Nucleus accumbens (tissue), 56 donors: Measurements from ENCODE around the gene SELENOO.

Experiments used
- DNase-seq, 56 donors: peaks; one replicate each; lab custom pipeline; 2025; lab: John Stamatoyannopoulos, UW

SELENOO gene

DNA sequence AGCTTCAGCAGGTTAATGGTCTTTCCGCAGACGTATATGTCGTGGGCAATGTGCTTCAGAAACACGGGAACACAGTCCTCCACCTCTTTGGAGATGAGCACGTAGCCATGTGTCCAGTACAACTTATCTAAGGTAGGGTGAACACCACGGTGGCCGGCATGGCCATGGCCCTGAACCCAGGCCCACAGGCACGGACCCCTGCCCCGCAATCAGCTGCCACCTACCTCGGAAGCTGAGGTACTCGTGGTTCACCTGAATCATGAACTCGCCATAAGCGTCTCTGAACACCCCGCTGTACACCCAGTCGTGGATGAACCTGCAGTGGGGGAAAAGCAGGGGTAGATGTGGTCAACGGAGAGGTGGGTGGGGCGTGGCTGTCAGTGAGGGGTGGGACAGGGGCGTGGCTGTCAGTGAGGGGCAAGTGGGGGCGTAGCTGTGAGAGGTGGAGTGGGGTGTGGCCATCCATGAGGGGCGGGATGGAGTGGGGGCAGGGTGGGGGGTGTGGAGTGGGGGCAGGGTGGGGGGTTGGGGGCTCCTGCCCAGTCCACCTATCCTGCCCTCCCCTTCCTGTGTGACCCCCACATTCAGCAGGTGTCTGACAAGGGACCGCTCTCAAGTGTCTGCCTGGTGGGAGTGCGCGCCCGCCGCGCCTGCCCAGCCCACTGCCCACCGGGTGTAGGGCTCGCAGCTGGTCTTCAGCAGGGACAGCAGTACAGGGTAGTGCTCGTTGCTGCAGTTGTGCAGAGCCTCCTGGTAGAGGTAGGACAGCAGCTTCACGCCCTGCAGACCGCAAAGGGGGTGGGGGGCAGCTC is 25.5 kb downstream of the SELENOO start:
- no peak for DNase-seq

DNA sequence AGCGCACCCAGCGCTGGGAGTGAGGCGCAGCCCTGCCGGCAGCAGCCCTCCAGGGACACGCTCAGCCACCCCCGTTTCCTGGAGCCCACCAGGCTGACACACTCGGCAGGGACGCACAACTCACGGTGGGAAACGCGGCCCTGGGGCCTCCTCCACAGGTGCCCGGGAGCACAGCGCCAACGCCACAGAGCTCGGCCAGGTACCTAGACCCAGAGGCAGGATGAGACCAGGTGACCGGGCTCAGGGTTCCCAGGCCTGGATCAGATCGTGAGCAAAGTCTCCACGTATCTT is 26.0 kb downstream of the SELENOO start:
- no peak for DNase-seq

DNA sequence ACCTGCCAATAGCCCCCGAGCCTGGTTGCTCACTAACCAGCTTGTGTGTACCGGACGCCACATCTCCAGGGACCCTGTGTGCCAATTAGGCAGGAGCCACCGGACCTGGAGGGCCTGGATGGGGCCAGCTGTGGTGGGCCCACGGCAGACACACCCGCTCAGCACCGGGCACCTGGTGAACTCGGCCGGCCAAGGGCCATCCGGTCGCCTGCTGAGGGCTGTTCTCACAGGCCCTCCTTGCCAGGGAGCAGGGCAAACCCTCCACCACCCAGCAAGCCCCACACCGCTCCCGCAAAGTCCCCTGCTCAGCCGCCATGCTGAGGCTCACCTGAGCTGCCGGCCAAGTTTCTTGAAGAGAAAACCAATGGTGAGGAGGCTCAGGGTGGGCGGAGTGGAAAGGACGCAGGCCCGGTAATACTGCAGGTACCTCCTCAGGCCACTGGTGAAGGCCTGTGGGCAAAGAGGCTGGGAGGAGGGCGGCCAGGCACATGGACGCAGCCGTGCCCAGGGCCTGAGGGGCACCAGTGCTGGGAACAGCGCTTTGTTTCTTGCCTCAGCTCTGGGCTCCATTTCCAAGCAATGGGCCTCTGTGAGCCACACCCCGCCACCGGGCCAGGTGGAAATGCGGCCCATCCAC is 26.9 kb downstream of the SELENOO start:
- DNase-seq, result no peak

DNA sequence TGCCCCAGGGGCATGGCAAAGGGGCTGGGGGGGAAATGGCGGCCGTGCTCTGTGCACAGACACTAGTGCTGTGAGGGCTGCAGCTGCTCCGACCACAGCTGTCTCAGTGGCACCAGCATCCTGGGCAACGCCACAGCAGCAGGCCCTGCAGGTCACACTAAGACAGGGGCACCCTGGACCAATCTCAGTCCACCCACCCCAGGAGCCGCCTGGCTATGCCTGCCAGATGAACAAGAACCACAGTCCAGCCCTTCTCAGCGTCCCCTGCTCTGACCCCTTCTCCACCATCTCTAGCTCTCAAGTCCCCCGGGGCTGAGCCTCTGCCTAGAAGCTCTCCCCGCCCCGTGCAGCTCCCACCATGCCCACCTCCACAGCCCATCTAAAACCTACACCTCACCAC is 27.6 kb downstream of the SELENOO start:
- DNase-seq, result no peak

DNA sequence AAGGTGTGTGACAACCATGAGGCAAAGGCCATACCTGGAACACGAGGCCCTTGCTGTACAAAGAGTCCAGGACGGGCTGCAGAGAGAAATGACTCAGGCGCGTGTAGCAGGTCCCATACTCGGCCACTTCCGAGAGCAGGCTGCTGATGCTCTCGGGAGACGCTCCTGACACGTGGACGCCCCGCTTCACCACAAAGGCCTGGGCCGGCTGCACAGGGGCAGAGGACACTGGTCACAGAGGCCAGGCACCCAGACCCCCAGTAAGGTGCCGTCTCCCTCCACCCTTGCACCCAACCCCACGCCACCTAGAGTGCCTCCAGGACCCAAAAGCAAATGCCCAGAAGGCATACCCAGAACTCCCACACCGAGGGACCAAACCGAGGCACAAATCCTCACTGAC is 28.6 kb downstream of the SELENOO start:
- no peak for DNase-seq

DNA sequence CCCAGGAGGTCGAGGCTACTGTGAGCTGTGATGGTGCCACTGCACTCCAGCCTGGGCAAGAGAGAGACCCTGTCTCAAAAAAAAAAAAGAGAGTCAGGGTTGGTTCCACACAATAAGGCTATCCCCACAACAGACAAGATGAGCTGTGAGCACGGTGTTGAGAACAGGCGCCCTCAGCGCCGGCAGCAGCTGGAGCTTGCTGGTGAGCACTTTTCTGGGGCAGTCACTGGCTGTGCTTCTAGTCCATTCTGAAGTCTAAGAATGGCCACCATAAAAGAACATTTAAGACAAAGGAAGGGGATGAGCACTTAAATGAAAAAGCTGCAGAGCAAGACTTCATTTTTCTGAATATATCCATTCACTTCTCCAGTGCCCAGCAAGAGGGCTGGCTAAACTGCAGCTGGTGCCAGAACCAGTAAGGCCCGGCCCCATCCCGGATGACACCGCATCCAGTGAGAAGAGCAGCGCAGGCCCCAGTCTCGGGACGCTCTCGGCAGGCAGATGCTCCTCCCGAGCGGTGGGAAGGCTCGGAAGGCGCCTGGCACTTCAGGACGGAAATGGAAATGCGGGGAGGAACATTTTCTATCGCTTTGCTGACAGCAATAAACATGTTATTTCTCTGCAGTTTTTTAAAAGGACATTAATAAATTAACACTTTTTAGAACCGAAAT is 31.8 kb downstream of the SELENOO start:
- DNase-seq, result no peak

DNA sequence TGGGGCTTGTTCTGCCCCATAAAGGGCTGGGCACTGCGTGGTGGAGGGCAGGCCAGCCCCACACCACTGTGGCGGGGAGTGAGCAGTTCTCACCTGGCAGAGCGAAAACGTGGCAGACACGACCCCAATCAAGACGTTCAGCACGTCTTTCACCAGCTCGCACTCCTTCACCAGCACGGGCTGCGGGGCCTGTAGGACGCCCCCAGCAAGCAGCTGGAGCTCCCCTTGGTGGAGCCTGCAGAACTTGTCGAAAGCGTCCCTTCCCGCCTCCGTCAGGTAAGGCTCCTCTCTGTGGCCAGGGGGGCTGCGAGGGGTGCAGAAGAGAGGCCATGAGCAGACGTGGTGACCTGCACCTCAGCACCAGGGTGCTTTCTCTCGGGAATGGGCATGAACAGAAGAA is 32.4 kb downstream of the SELENOO start:
- no peak for DNase-seq

DNA sequence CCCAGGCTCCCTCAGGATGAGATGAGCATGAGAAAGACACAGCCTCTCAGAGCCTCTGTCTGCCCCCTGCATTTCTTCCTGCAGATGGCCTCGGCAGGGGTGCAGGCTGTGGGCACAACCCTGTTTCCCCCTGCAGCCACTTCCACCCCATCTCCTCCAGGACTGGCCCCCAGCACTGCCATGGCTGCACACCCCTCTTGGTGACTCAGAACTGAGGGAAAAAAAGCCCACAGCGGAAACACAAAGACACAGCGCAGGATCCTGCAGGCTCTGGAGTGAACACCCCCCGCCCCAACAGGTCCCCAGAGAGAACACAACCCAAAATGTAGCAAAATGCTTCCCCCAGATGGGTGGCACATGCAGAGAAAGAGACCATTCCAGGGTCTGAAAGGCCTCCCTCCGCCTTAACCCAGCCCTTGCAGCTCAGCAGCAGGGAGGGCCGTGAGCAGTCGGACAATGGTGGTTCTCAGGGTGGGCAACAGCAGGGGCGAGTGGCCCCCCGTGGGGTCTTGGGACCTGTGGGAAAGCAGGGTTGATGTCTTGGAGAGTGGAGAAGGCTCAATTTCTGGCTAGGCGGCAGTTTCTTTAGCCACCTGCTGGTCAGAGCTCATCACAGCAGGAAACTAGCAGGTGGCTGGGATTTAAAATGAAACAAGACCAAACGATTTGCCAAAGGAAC is 36.1 kb downstream of the SELENOO start:
- DNase-seq, result no peak

DNA sequence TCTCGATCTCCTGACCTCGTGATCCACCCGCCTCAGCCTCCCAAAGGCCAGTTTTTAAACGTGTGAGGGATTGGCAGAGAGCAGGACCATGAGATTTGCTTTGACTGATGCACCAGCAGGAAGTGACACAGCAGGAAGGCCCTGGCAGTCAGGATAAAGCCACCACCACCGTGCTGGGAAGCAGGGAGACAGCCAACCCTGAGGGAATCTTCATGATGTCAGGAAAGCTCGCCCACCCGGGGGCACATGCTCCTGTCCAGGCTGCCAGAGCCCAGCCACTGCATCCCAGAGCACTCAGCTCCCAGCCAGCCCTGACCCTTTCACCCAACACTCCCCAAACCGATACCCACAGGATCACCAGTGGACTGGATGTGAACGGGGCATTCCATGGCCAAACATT is 37.9 kb downstream of the SELENOO start:
- DNase-seq, result no peak

DNA sequence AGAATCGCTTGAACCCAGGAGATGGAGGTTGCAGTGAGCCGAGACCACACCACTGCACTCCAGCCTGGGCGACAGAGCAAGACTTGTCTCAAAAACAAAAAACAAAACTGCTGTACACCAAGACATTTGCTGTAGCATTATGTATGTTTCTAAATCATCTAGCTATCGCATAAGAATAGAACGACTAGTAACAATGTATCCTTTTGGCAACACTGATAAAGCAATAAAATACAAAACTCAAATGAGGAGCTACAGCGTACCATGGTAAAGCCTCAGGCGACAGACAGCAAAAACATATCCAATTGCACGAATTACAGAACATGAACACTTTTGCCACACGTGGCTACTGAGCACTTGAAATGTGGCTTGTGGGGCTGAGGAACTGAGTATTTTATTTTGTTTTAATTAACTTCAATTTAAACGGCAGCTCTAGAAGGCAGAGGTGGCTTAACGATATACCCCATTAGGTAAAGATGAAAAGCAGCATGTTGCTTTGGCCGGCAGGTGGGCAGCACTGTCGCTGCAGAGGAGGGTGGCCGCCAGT is 41.7 kb downstream of the SELENOO start:
- DNase-seq, result no peak

DNA sequence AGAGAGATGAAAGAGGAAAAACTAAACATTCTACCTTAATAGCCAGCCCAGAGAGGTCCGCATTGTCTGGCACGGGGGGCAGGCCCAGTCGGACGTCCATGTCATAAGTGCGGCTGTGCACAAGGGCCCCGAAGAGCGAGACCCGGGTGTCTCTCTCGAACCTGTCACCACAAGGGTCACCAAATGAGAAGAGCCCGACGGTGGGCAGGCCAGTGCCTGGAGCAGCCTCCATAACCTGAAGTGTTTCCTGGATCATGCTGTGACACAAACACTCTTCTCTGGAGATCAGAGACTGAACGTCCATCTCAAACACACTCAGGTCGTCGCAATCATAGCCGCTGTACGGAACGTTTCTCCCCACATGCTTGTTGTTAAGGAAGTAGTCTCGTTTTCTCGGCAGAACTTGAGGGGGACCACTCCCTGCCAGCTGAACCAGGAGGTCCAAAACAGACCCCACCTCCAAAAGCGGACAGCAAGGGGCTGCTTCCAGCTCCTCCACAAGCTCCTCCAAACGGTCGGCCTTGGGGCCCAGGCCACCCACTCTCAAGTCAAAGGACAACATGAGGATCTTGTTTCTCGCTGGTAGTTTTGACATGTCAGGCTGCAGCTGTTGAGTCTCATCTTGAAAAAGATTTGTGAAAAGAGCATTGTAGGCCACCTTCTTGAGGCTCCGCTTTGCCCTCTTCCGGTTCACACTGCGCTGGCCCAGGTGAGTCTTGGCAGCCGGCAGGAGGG is 43.0 kb downstream of the SELENOO start:
- no peak for DNase-seq

DNA sequence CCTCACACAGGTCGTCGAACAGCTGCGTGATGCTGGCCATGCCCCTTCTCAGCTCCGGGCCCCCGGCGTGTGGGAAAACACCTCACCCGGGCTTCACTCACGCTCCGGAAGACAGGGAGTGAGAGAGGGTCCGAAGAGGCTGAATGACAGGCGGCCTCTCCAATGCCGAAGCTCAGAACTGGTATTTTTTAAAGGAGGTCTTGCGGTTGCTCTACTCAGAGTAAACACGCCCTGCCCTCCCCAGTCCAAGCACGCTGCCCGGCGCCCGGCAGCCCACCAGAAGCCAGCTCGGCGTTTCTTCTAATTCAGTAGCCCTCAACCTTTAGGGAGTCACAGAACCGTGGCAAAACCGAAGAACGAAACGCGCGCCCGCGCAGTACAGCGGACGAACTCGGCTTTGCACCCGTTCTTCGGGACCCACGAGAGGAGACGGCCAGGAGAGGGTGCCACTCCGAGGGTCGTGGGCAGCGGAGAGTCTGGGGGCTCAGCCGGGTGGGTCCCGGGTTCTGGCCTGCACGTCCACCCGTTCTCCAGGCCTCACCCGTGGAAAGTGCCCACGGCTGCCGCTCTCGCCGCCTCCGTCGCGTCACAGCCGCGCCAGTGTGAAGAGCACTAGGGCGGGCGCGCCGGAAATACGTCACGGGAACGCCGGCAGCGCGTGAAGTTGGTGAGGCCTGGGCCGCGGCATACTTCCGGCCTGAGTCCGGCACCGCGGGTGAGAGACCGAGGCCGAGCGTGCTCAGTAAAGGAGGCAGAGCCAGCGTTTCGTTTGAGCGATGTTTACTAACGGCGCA is 43.8 kb downstream of the SELENOO start, which contains the start of gene TUBGCP6:
TUBGCP6 (minus strand) TSS at position 604 of the 794 bp plus-strand sequence; CDS start at position 40, 564 bp downstream.
- peak in 55 of 56 donors; percentile 67 to 98 (median 88) for DNase-seq

DNA sequence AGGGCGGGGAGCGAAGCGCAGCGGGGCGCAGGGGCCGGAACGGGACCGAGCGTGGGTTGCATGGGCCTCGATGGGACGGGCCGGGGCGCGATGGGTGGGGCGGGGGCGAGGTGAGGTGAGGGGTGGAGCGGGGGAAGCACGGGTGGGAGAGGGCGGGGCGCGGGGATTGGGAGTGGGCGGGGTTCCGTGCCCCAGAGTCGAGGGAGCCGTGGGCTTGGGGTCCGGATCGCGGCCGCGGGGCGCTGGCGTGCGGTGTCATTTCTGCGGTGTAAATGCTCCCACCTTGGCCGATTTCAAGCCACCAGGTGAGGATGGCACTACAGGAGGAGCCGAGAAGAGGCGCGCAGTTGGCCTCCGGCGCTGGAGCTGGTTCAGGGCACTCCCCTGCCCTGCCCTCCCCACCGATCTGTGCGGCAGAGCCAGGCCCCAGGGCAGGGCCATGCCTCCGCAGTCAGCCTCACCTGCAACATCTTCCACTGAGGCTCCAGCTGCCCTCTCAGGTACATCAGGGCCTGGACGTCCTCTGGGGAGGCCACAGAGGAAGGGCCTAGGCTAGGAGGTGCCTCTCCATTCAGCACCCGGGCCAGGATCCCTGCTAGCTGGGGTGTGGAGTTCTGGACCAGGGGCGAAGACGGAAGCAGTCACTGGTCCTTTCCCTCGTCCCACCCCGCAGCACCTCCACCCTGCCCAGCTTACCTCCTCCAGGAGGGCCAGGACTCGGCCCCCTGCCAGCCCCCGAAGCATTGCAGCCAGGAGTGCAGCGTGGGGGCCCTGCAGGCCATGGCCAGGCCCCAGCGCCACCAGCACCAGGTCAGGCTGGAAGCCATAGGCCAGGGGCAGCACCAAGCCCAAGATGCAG is 44.6 kb downstream of the SELENOO start:
- no peak for DNase-seq

DNA sequence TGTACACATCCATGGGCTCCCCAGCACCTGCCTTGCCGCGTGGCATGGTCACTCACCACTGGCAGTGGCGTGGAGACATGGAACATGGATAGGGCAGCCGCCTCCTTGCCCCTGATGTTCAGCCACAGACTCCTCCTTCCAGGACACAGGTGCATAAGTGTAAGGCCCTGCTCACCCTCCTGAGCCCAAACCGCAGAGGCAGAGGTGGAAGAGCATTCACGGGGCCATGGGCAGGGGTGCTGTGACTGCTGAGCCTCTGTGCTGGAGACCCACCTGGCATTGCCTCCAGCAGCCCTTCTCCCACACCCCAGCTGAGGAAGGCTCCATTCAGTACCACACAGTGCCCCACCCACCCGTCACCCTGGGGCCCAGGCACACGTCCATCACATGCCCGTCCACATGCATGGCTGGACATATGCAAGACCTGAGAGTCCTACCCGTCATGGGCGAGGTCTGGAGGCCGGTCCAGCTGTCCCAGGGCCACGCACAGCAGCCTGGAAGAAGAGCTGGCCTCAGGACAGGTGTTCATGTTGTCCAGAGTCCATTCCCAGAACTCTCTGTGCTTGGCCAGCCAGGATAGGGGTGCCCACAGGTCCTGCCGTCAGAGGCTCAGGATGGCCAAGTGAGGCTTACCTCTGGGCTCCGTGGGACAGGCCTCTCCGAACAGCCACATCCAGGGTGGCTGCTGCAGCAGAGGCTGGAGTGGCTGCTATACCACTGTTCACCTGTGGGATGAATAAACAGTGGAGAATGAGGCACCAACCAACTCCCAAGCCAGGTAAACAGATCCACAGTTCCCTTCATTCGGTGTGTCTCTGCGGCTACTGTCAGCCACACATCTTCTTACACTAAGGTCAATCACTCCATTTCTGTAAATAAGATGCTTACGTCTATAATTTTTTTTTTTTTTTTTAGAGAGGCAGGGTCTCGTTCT is 45.7 kb downstream of the SELENOO start:
- no peak for DNase-seq

DNA sequence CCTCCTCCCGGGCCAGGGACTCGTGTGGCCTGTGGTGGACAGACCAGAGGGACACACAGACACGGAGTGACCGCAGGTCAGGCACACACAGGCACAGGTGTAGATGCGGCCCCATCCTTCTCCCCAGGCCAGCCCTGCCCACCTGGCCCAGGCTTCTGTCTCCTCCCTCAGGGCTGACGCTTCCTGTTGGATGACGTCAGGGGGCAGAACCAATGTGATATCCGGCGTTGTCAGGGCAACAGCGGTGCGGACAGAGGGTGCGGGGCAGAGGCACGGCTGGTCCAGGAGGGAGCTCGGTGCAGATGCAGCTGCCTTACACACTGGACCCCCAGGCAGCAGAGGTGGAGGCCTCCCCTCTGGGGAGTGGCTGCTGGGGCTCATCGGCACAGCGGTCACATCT is 46.9 kb downstream of the SELENOO start:
- DNase-seq, result peak in 4 of 56 donors; percentile 8 to 35 (median 18)

DNA sequence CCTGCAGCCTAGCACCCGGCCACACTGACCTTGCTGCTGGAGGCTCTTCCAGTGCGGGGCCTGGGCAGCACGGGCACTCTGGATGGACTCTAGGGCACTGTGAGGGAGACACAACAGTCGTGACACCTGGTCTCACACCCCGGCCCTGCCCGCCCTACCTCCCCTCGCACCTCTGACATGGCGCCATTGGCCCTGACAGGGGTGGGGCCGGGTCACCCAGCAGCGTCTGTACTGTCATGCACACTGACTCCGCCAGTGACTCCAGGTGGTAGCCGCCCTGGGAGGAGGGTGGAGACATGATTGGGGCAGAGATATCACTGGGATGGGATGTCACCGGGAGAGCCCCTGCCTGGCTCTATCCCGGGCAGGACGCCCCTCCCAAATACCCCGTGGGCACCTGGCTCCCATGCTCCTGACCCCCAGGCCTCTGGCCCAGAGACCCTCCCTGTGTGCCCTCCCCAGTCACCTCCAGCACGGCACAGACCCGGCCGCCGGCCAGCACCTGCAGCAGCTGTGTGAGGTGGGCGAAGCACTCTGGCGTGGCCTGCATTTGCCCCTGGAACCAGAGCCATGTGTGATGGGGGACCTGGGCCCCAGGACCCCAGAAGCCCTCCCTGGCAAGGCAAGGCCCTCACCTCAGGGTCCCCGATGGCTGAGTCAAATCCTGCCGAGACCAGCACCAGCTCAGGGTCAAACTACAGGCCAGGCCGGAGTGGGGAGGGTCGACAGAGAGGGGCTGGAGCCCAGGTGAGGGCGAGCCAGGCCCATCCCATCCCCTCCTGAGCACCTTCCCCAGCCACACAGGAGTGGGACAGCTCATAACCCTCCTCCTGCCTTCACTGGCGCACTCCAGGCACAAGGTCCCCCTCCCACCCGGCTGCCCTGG is 47.6 kb downstream of the SELENOO start:
- DNase-seq, result no peak
